Measurements from ENCODE around the gene B4GALT3.
A peak's percentile ranks its signal among the peaks of the same experiment; 100 is the strongest.

Gene B4GALT3

GRCh38 chr1:161137881-161138280, 39.4 kb downstream of the B4GALT3 start:
- H3K9ac ChIP-seq (ENCODE audit: insufficient read length), result no peak overlapping the region
- H3K36me3 ChIP-seq (ENCODE audit: insufficient read depth, low read length), result no peaks in the 10 kb centered on the region
- TF ChIP-seq EZH2 (IDR thresholded peaks at IDR 0.05) (no peak), FOXP2 (optimal IDR thresholded peaks at IDR 0.05; ENCODE audit: control extremely low read depth, extremely low read length, insufficient read depth) (no peak), POLR2AphosphoS5 (IDR thresholded peaks at IDR 0.05; ENCODE audit: borderline replicate concordance, low read depth, low read length) (no peak)
- H3K4me3 ChIP-seq, result no peak overlapping the region
- H3K27ac ChIP-seq, result no peak overlapping the region
- no peaks in the 10 kb centered on the region for H3K9me3 ChIP-seq (ENCODE audit: low read depth, low read length)
- no peak for DNase-seq (ENCODE audit: low read depth, low spot score)

DNA sequence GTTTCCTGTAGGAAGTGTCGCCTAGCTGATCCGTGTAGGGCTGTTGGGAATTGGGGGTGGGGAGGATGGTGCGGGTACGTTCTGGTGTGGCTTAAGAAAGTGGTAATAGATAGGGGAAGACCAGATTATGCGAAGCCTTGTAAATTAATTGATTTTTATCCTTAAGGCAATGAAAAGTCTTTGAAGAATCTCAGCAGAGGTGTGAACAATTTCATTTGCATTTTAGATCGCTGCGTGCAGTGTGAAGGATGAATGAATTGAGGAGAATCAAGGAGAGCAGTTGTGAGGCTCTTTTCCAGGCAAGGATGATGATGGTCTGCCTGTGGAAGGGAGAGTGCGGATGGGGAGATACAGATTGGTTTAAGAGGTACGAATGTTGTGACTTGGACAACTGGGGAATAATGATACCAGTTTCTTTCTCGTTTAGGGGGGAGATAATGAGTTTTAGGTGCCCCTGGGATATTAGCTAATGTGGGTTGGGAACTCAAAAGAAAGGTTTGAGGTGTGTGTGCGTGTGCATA, 44.0 kb downstream of the B4GALT3 start:
- peak overlapping the region; percentile 98 for H3K27ac ChIP-seq
- TF ChIP-seq EZH2 (IDR thresholded peaks at IDR 0.05) (no peak), FOXP2 (optimal IDR thresholded peaks at IDR 0.05; ENCODE audit: control extremely low read depth, extremely low read length, insufficient read depth) (no peak), POLR2AphosphoS5 (IDR thresholded peaks at IDR 0.05; ENCODE audit: borderline replicate concordance, low read depth, low read length) (no peak)
- peak overlapping the region; percentile 92 for H3K9ac ChIP-seq (ENCODE audit: insufficient read length)
- H3K4me3 ChIP-seq, result peak overlapping the region; percentile 97
- DNase-seq (ENCODE audit: low read depth, low spot score), result no peak
- no peaks in the 10 kb centered on the region for H3K9me3 ChIP-seq (ENCODE audit: low read depth, low read length)
- peaks cover 15% of the 10 kb centered on the region; the same call in 1 of the 2 replicates for H3K36me3 ChIP-seq (ENCODE audit: insufficient read depth, low read length)

- DNase-seq (ENCODE audit: low read depth, low spot score), result peak; percentile 86
- no peaks in the 10 kb centered on the region for H3K9me3 ChIP-seq (ENCODE audit: low read depth, low read length)
- peaks cover 22% of the 10 kb centered on the region for H3K36me3 ChIP-seq (ENCODE audit: insufficient read depth, low read length)
- peak within 1 kb of the TSS; percentile 97 for H3K4me3 ChIP-seq
- TF ChIP-seq FOXP2 (optimal IDR thresholded peaks at IDR 0.05; ENCODE audit: control extremely low read depth, extremely low read length, insufficient read depth) (no peak), EZH2 (IDR thresholded peaks at IDR 0.05) (no peak), POLR2AphosphoS5 (IDR thresholded peaks at IDR 0.05; ENCODE audit: borderline replicate concordance, low read depth, low read length) (peak; percentile 35; the same call in 1 of the 2 replicates)
- peak within 1 kb of the TSS; percentile 92 for H3K9ac ChIP-seq (ENCODE audit: insufficient read length)
- peak within 1 kb of the TSS; percentile 98 for H3K27ac ChIP-seq
Observed at GRCh38 chr1:161132410-161133219, 44.7 kb downstream of the B4GALT3 start, which contains the start of gene DEDD. Gene DEDD, minus strand, starts transcription at chr1:161132667. Its CDS starts 8,205 bp downstream, at chr1:161124462.

GRCh38 chr1:161131523-161132409, 45.5 kb downstream of the B4GALT3 start:
- peak overlapping the region; percentile 98 for H3K27ac ChIP-seq
- H3K9ac ChIP-seq (ENCODE audit: insufficient read length), result peak overlapping the region; percentile 92
- TF ChIP-seq EZH2 (IDR thresholded peaks at IDR 0.05), result no peak
- no peak for TF ChIP-seq POLR2AphosphoS5 (IDR thresholded peaks at IDR 0.05; ENCODE audit: borderline replicate concordance, low read depth, low read length)
- no peak for TF ChIP-seq FOXP2 (optimal IDR thresholded peaks at IDR 0.05; ENCODE audit: control extremely low read depth, extremely low read length, insufficient read depth)
- peak overlapping the region; percentile 97 for H3K4me3 ChIP-seq
- H3K9me3 ChIP-seq (ENCODE audit: low read depth, low read length), result no peaks in the 10 kb centered on the region
- no peak for DNase-seq (ENCODE audit: low read depth, low spot score)
- peaks cover 30% of the 10 kb centered on the region for H3K36me3 ChIP-seq (ENCODE audit: insufficient read depth, low read length)

- Histone ChIP-seq H3K27ac (no peak overlapping the region), H3K9ac (ENCODE audit: insufficient read length) (no peak overlapping the region), H3K36me3 (ENCODE audit: insufficient read depth, low read length) (peaks cover 41% of the 10 kb centered on the region), H3K9me3 (ENCODE audit: low read depth, low read length) (no peaks in the 10 kb centered on the region), H3K4me3 (no peak overlapping the region)
- TF ChIP-seq FOXP2 (optimal IDR thresholded peaks at IDR 0.05; ENCODE audit: control extremely low read depth, extremely low read length, insufficient read depth) (no peak), EZH2 (IDR thresholded peaks at IDR 0.05) (no peak), POLR2AphosphoS5 (IDR thresholded peaks at IDR 0.05; ENCODE audit: borderline replicate concordance, low read depth, low read length) (no peak)
- no peak for DNase-seq (ENCODE audit: low read depth, low spot score)
Observed at GRCh38 chr1:161130266-161130665, 47.0 kb downstream of the B4GALT3 start.

GRCh38 chr1:161128591-161129420, 48.5 kb downstream of the B4GALT3 start:
- no peak overlapping the region for H3K4me3 ChIP-seq
- TF ChIP-seq EZH2 (IDR thresholded peaks at IDR 0.05), result no peak
- no peak for TF ChIP-seq POLR2AphosphoS5 (IDR thresholded peaks at IDR 0.05; ENCODE audit: borderline replicate concordance, low read depth, low read length)
- TF ChIP-seq FOXP2 (optimal IDR thresholded peaks at IDR 0.05; ENCODE audit: control extremely low read depth, extremely low read length, insufficient read depth), result no peak
- no peak overlapping the region for H3K27ac ChIP-seq
- no peaks in the 10 kb centered on the region for H3K9me3 ChIP-seq (ENCODE audit: low read depth, low read length)
- H3K9ac ChIP-seq (ENCODE audit: insufficient read length), result no peak overlapping the region
- no peak for DNase-seq (ENCODE audit: low read depth, low spot score)
- peaks cover 55% of the 10 kb centered on the region for H3K36me3 ChIP-seq (ENCODE audit: insufficient read depth, low read length)

DNA sequence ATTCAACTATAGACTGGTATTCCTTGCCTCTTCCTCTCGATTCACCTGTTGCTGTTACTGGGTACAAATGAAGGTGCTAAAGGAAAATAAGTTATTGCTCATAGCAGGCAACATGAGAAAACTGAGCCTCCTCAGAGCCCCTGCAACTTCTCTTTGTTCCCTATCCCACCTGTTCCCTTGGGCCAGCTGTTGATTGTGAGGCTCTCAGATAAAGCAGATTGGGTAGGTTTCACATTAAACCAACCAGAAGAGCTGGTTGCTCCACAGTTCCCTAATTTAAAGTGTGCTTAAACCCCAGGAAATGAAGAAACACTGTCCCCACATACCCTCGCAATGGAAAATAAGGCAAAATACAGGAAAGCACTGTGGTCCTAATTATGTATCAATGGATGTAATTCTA, 49.7 kb downstream of the B4GALT3 start:
- H3K36me3 ChIP-seq (ENCODE audit: insufficient read depth, low read length), result peaks cover 65% of the 10 kb centered on the region
- H3K4me3 ChIP-seq, result no peak overlapping the region
- DNase-seq (ENCODE audit: low read depth, low spot score), result no peak
- H3K9me3 ChIP-seq (ENCODE audit: low read depth, low read length), result no peaks in the 10 kb centered on the region
- TF ChIP-seq FOXP2 (optimal IDR thresholded peaks at IDR 0.05; ENCODE audit: control extremely low read depth, extremely low read length, insufficient read depth), result no peak
- no peak for TF ChIP-seq EZH2 (IDR thresholded peaks at IDR 0.05)
- no peak for TF ChIP-seq POLR2AphosphoS5 (IDR thresholded peaks at IDR 0.05; ENCODE audit: borderline replicate concordance, low read depth, low read length)
- H3K27ac ChIP-seq, result no peak overlapping the region
- no peak overlapping the region for H3K9ac ChIP-seq (ENCODE audit: insufficient read length)
